GM12864 (cell line): ENCODE measurements around the gene FFAR1.
A peak's percentile ranks its signal among the peaks of the same experiment; 100 is the strongest.
"Not testable (repeated sequence)": the region's sequence is repeated elsewhere in the genome, so short reads cannot be mapped to it uniquely, and the experiment has no call there.

Experiments
- DNase-seq: peaks from one replicate; pipeline ENCODE4 v3.0.0-alpha.2; 2011; ENCODE audit warnings: low read depth
- H3K4me3 ChIP-seq: 2 replicates; pipeline ENCODE4 v1.5.1; 2011; ENCODE audit warnings: mild to moderate bottlenecking, low read depth, low read length, control low read depth
- CTCF ChIP-seq: IDR thresholded peaks from 2 replicates; pipeline ENCODE4 v1.5.1; 2011; ENCODE audit warnings: low read depth, mild to moderate bottlenecking, moderate library complexity, low read length, control low read depth, inconsistent platforms; ENCODE audit errors: missing control alignments

Gene FFAR1

GRCh38 chr19:35352448-35353304, 5.0 kb downstream of the FFAR1 start:
- DNase-seq = no peak
- TF ChIP-seq CTCF = peak; percentile 81
- H3K4me3 ChIP-seq = no peak overlapping the region

- no peak overlapping the region for H3K4me3 ChIP-seq
- no peak for DNase-seq
- TF ChIP-seq CTCF = no peak
Observed at GRCh38 chr19:35353635-35354034, 5.9 kb downstream of the FFAR1 start.

GRCh38 chr19:35354898-35355297, 7.2 kb downstream of the FFAR1 start:
- no peak overlapping the region for H3K4me3 ChIP-seq
- DNase-seq = no peak
- no peak for TF ChIP-seq CTCF

- TF ChIP-seq CTCF = no peak
- DNase-seq = no peak
- H3K4me3 ChIP-seq = no peak overlapping the region
Observed at GRCh38 chr19:35355791-35356460, 8.2 kb downstream of the FFAR1 start.

- DNase-seq = no peak
- H3K4me3 ChIP-seq = no peak within 1 kb of the TSS
- TF ChIP-seq CTCF = no peak
Observed at GRCh38 chr19:35357867-35358573, 10.3 kb downstream of the FFAR1 start, which contains the start of gene FFAR3. Gene FFAR3, plus strand, starts transcription at chr19:35358460. Its CDS starts 431 bp downstream, at chr19:35358891.

- H3K4me3 ChIP-seq = not testable (repeated sequence)
Observed at GRCh38 chr19:35358834-35359233, 11.1 kb downstream of the FFAR1 start.

GRCh38 chr19:35359395-35359794, 11.7 kb downstream of the FFAR1 start:
- not testable (repeated sequence) for DNase-seq, H3K4me3 ChIP-seq

More at GRCh38 chr19:35358834-35359233, 11.1 kb downstream of the FFAR1 start:
- not testable (repeated sequence) for DNase-seq

- not testable (repeated sequence) for DNase-seq, H3K4me3 ChIP-seq
Observed at GRCh38 chr19:35360081-35360480, 12.4 kb downstream of the FFAR1 start.
